Effector memory CD8-positive, alpha-beta T cell (primary cell): Measurements from ENCODE around the gene ZNF296.

Experiments used
- ATAC-seq: fragments of 150-1000 bp; cut with Tn5 transposase; replicated peaks from 2 replicates; pipeline ENCODE4 v1.10.0; 2021; ENCODE audit warnings: mild to moderate bottlenecking, moderate library complexity
- DNase-seq, 3 experiments: peaks; one replicate each; pipeline ENCODE4 v3.0.0; 2021
- H3K27ac Mint-ChIP-seq, 2 donors: one replicate each; pipeline ENCODE4 v1.8.0; 2022; ENCODE audit warnings: mild to moderate bottlenecking in 2 of 2, mixed read lengths in 2 of 2, moderate library complexity in 2 of 2
- H3K27me3 Mint-ChIP-seq, 2 donors: one replicate each; pipeline ENCODE4 v1.8.0; 2022; ENCODE audit warnings: mixed read lengths in 2 of 2
- H3K36me3 Mint-ChIP-seq: one replicate; pipeline ENCODE4 v1.8.0; 2022; ENCODE audit warnings: mild to moderate bottlenecking, moderate library complexity, mixed read lengths; ENCODE audit not compliant: insufficient read depth
- H3K4me1 Mint-ChIP-seq, 2 donors: one replicate each; pipeline ENCODE4 v1.8.0; 2022; ENCODE audit warnings: low read depth in 2 of 2, mixed read lengths in 2 of 2
- H3K4me3 Mint-ChIP-seq, 2 donors: one replicate each; pipeline ENCODE4 v1.8.0; 2022; ENCODE audit warnings: mild to moderate bottlenecking in 2 of 2, mixed read lengths in 2 of 2, moderate library complexity in 2 of 2
- H3K9me3 Mint-ChIP-seq, 2 donors: one replicate each; pipeline ENCODE4 v1.8.0; 2022; ENCODE audit warnings: mixed read lengths in 2 of 2

ZNF296 gene

GRCh38 chr19:45090034-45090433, 13.8 kb upstream of the ZNF296 start:
- peaks cover 44 to 48% of the 10 kb centered on the region in 2 donors for H3K4me1 Mint-ChIP-seq
- H3K9me3 Mint-ChIP-seq = no peaks in the 10 kb centered on the region
- no peaks in the 10 kb centered on the region for H3K27me3 Mint-ChIP-seq
- H3K36me3 Mint-ChIP-seq = peaks cover 42% of the 10 kb centered on the region
- no peak overlapping the region for H3K27ac Mint-ChIP-seq
- ATAC-seq (no peak), DNase-seq (no peak)
- no peak overlapping the region for H3K4me3 Mint-ChIP-seq

GRCh38 chr19:45087531-45087930, 11.3 kb upstream of the ZNF296 start:
- Mint-ChIP-seq H3K27ac (peak overlapping the region; percentile 39 to 47), H3K36me3 (peaks cover 42% of the 10 kb centered on the region), H3K4me3 (peak overlapping the region; percentile 45 to 46), H3K4me1 (peaks cover 24 to 25% of the 10 kb centered on the region in 2 donors), H3K9me3 (no peaks in the 10 kb centered on the region), H3K27me3 (no peaks in the 10 kb centered on the region)
- DNase-seq (peak; percentile 80 to 85 (median 83)), ATAC-seq (peak; percentile 91)

- no peak for ATAC-seq
- Mint-ChIP-seq H3K27ac (peak overlapping the region; percentile 39 to 47), H3K36me3 (peaks cover 38% of the 10 kb centered on the region), H3K9me3 (no peaks in the 10 kb centered on the region), H3K27me3 (no peaks in the 10 kb centered on the region), H3K4me1 (peaks cover 26% of the 10 kb centered on the region in 2 donors), H3K4me3 (no peak overlapping the region)
- DNase-seq = no peak
These were observed 10.2 kb upstream of the ZNF296 start for GRCh38 chr19:45086480-45086879.

DNA sequence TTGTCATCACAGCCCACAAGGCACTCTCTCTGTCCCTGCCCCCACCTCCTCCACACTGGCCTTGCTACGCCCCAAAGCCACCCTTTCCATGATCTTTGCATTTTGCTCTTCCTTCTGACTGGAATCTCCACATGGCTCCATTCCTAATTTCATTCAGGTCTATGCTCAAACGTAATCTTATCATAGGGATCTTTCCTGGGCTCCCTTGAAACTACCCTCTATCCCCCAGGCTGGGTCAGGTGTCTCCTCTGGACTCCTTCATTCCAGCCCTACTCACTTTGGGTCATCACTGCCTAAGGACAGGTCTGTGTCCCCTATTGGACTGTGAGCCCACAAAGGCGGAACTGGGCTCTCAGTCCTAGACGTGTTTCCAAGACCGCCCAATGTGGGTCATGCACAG, 5.9 kb upstream of the ZNF296 start:
- ATAC-seq = no peak
- peaks cover 35% of the 10 kb centered on the region for H3K36me3 Mint-ChIP-seq

DNA sequence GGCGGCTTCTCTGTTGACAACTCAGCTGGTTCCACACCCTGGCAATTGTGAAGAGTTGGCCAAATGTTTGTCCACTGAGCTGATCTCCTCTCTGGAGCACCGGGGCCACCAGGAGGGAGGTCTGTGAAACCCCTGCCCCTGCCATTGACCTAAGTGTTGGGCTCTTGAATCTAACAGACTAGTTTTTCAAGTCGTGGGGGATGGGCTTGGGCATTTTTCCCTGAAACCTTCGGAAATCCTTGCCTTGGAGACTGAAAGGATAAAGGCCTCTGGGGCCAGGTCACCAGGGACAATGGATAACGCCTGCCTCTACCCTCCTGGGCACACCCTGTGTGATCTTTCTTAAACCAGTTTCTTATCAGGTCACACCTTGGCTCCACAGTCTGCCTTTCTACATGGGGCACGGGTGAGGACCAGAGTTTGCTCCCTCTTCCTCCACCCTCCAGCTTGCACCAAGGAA, 3.7 kb upstream of the ZNF296 start:
- peak in 1 of 3 experiments; percentile 40 for DNase-seq
- Mint-ChIP-seq H3K9me3 (no peaks in the 10 kb centered on the region), H3K4me1 (peaks cover 37 to 44% of the 10 kb centered on the region in 2 donors), H3K27ac (peak overlapping the region; percentile 93 to 98), H3K36me3 (peaks cover 33% of the 10 kb centered on the region), H3K4me3 (peak overlapping the region; percentile 98 to 99), H3K27me3 (no peaks in the 10 kb centered on the region)
- peak; percentile 2 for ATAC-seq

More for the DNA sequence above, 5.9 kb upstream of the ZNF296 start:
- peak overlapping the region in 1 of 2 donors; percentile 12 for H3K27ac Mint-ChIP-seq
- H3K9me3 Mint-ChIP-seq = no peaks in the 10 kb centered on the region
- H3K4me3 Mint-ChIP-seq = peak overlapping the region; percentile 63 to 99
- DNase-seq = no peak
- peaks cover 32 to 45% of the 10 kb centered on the region in 2 donors for H3K4me1 Mint-ChIP-seq
- no peaks in the 10 kb centered on the region for H3K27me3 Mint-ChIP-seq

DNA sequence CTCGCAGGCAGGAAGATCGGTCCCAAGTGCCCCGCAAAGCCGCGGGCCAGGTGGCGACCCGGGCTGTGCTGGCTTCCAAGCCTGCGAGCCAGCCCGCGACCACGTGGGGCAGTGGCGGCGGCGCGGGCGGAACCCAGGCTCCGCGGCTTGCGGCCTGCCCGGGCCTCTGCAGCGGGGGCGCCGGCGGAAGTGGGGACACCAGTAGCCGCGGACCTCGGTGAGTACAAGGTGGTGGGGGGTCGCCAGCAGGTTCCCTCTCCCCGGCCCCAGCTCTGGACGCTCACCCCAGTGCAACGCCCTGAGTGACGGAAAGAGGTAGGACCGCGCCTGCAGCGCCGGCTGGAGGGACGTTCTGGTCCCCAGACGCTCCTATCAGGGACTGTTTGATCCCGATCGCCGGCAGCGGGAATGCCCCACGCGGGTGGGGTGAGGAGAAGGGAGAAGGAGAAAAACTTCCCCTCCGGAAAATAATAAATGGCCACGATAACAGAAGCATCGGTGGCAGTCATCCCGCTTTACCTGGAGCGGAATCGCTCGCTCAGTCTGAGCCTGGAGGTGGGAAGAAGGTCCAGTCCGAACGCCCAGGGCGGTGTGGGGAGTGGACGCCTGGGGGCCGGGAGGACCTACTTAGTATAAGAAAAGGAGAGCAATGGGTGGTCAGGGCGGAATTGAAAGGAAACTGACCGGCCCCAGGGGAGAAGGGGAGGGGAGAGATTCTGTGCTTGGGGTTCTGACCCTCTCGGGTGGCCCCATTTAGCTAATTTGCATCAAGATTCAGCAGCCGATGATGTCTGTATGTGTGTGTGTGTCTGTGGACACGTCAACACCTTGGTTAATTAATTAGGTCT, 3.0 kb upstream of the ZNF296 start, which contains the start of gene GEMIN7:
TSS of gene GEMIN7 (plus strand) at position 198 of the 848 bp plus-strand sequence. CDS start 10,855 bp downstream, outside the sequence.
- ATAC-seq (peak; percentile 59), DNase-seq (peak; percentile 70 to 80 (median 80))
- peaks cover 40 to 44% of the 10 kb centered on the region in 2 donors for H3K4me1 Mint-ChIP-seq
- peak within 1 kb of the TSS; percentile 93 to 98 for H3K27ac Mint-ChIP-seq
- H3K9me3 Mint-ChIP-seq = no peaks in the 10 kb centered on the region
- H3K4me3 Mint-ChIP-seq = peak within 1 kb of the TSS; percentile 98 to 99
- peaks cover 30% of the 10 kb centered on the region for H3K36me3 Mint-ChIP-seq
- no peaks in the 10 kb centered on the region for H3K27me3 Mint-ChIP-seq

DNA sequence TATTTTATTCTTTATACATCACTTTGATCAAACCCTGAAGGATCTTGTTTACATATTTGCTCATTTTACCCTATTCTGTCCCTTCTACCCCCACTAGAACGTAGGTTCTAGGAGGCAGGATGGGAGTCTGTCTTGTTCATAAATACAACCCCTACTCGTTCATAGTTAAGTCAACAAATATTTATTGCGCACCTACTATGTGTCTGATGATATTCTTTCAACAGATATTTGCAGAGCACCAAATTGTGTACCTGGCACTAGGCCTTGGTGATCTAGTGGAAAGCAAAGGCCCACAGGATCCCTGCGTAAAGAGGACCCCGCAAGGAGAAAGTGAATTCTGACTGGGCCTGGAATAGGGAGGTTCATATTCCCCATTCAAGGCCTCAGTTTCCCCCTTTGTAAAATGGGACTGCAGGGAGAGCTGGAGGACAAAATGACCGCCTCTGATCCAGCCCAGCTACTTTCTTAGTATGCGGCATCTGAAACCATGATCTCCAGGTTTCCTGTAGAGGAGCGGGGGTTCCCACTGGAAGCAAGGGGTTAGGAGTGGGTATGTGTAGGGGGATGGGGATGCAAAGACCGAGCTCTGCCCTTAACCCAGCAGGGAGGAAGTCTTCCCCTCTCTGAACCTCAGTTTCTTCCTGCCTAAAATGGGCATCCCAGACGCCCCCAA, 2.2 kb upstream of the ZNF296 start:
- peak overlapping the region; percentile 93 to 98 for H3K27ac Mint-ChIP-seq
- H3K4me3 Mint-ChIP-seq = peak overlapping the region; percentile 98 to 99
- H3K9me3 Mint-ChIP-seq = no peaks in the 10 kb centered on the region
- peaks cover 40 to 44% of the 10 kb centered on the region in 2 donors for H3K4me1 Mint-ChIP-seq
- ATAC-seq = no peak
- no peaks in the 10 kb centered on the region for H3K27me3 Mint-ChIP-seq
- H3K36me3 Mint-ChIP-seq = peaks cover 27% of the 10 kb centered on the region
- DNase-seq = no peak

GRCh38 chr19:45076851-45077730, 813 bp upstream of the ZNF296 start:
- peaks cover 23% of the 10 kb centered on the region for H3K36me3 Mint-ChIP-seq
- H3K4me3 Mint-ChIP-seq = peak overlapping the region; percentile 86 to 89
- DNase-seq = no peak
- H3K27me3 Mint-ChIP-seq = no peaks in the 10 kb centered on the region
- H3K9me3 Mint-ChIP-seq = no peaks in the 10 kb centered on the region
- peak overlapping the region; percentile 41 to 78 for H3K27ac Mint-ChIP-seq
- no peak for ATAC-seq
- H3K4me1 Mint-ChIP-seq = peaks cover 35 to 41% of the 10 kb centered on the region in 2 donors

- Mint-ChIP-seq H3K27ac (peak overlapping the region; percentile 78 to 79), H3K36me3 (peaks cover 29% of the 10 kb centered on the region), H3K9me3 (no peaks in the 10 kb centered on the region), H3K4me3 (peak overlapping the region; percentile 86 to 89), H3K27me3 (no peaks in the 10 kb centered on the region), H3K4me1 (peaks cover 27 to 28% of the 10 kb centered on the region in 2 donors)
- DNase-seq (peak; percentile 29 to 32 (median 29)), ATAC-seq (peak; percentile 26)
These were observed 813 bp downstream of the ZNF296 start for GRCh38 chr19:45075301-45076028.

DNA sequence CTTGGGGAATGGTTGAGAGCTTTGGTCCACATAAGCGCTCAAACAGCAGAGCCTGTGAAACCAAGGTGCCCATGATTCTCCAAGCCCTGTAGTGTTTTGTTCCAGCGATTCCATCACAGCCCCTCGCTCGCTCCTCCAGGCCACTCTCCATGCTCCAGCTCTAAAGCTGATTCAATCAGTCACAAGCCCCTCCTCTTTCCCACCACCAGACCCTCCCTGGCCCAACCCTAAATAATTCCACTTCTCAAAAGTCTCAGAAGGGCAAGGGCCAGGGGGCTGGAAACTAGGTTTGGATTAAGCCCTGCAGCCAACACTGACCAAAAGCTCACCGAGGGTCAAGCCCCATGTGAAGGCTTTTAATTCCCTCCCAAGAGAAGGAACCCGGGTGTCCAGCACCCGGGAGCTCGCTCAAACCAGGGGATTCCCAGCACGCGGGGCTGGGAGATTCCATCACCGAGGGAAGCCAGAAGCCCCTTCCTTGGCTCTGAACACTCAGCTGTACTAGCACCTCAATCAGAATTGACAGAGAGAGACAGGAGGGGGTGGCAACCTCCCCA, 1.5 kb downstream of the ZNF296 start:
- peak overlapping the region; percentile 86 to 89 for H3K4me3 Mint-ChIP-seq
- DNase-seq (no peak), ATAC-seq (no peak)
- peak overlapping the region; percentile 78 to 79 for H3K27ac Mint-ChIP-seq
- H3K27me3 Mint-ChIP-seq = no peaks in the 10 kb centered on the region
- H3K36me3 Mint-ChIP-seq = peaks cover 34% of the 10 kb centered on the region
- H3K9me3 Mint-ChIP-seq = no peaks in the 10 kb centered on the region
- peaks cover 21 to 22% of the 10 kb centered on the region in 2 donors for H3K4me1 Mint-ChIP-seq

DNA sequence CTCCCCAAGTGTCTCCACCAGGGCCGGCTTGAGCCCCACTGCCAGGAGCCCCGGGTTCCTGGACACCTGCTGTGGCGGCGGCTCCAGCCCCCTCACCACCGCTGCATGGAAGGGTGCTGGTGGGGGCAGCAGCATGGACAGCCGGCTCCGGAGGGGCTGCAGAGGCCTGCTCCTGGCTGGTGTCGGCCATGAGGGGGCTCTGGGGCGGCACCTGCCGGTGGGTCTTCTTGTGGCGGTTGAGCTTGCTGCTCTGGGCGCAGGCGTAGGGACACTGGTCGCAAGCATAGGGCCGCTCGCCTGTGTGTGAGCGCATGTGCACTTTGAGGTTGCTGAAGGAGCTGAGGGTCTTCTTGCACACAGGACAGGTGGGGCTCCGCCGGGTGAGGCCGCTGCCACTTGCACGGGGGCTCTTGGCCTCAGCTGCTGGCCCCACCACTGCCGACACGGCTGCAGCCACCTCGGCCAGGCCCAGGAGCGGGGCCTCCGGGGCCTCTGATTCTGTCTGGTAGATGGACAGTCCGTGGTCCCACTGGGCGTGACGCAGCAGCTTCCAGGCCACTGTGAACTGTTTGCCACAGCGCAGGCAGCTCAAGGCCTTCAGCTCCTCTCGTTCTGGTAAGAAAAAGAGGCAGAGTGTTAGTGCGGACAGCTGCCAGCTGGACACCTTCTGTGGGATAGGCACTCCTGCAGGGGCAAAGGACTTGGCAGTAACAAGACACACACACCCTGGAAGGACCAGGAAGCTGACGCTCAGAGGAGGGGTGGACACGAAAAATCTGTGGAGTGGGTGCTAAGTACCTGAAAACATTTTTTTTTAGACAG, 4.1 kb downstream of the ZNF296 start:
- Mint-ChIP-seq H3K4me3 (no peak overlapping the region), H3K36me3 (peaks cover 38% of the 10 kb centered on the region), H3K27ac (no peak overlapping the region), H3K4me1 (peaks cover 7 to 14% of the 10 kb centered on the region in 2 donors), H3K9me3 (no peaks in the 10 kb centered on the region), H3K27me3 (no peaks in the 10 kb centered on the region)
- DNase-seq (no peak), ATAC-seq (no peak)
